DOHH2 (cell line): ENCODE data around the gene HDAC4.

Experiments
- H3F3A ChIP-seq: fragments of 200-600 bp; sonication (generic), shearing (Covaris generic); 2 replicates; pipeline ENCODE4 v1.6.0; 2016; ENCODE audit warnings: antibody characterized with exemption, mild to moderate bottlenecking; ENCODE audit not compliant: control insufficient read depth, insufficient read depth
- H3K27ac ChIP-seq: fragments of 200-600 bp; sonication (generic); 2 replicates; pipeline ENCODE4 v1.5.1; 2014; ENCODE audit warnings: low read depth, mild to moderate bottlenecking, low read length, moderate library complexity
- H3K27me3 ChIP-seq: fragments of 200-600 bp; sonication (generic); 2 replicates; pipeline ENCODE4 v1.6.1; 2014; ENCODE audit warnings: mild to moderate bottlenecking, low read length, mixed read lengths; ENCODE audit not compliant: control insufficient read depth
- H3K36me3 ChIP-seq: fragments of 200-600 bp; sonication (generic); 2 replicates; pipeline ENCODE4 v1.6.1; 2014; ENCODE audit warnings: mild to moderate bottlenecking, low read length, moderate library complexity, mixed read lengths; ENCODE audit not compliant: control insufficient read depth
- H3K4me1 ChIP-seq: fragments of 200-600 bp; sonication (generic); 2 replicates; pipeline ENCODE4 v1.6.1; 2014; ENCODE audit warnings: mild to moderate bottlenecking, low read length, mixed read lengths; ENCODE audit not compliant: control insufficient read depth
- H3K4me2 ChIP-seq: fragments of 200-600 bp; sonication (generic); 2 replicates; pipeline ENCODE4 v1.6.0; 2014; ENCODE audit warnings: mild to moderate bottlenecking, low read length, moderate library complexity
- H3K4me3 ChIP-seq: fragments of 200-600 bp; sonication (generic); 2 replicates; pipeline ENCODE4 v1.5.1; 2014; ENCODE audit warnings: mild to moderate bottlenecking, low read length, mixed read lengths
- H3K79me2 ChIP-seq: fragments of 200-600 bp; sonication (generic); 2 replicates; pipeline ENCODE4 v1.6.1; 2014; ENCODE audit warnings: mild to moderate bottlenecking, low read length, mixed read lengths; ENCODE audit not compliant: control insufficient read depth
- H3K9me2 ChIP-seq: fragments of 200-600 bp; sonication (generic); replicated peaks from 2 replicates; pipeline ENCODE4 v1.6.1; 2014; ENCODE audit warnings: mild to moderate bottlenecking, low read length, mixed read lengths; ENCODE audit not compliant: control insufficient read depth
- H3K9me3 ChIP-seq: fragments of 200-600 bp; sonication (generic); 2 replicates; pipeline ENCODE4 v1.6.1; 2014; ENCODE audit warnings: antibody characterized with exemption, low read length, mixed read lengths; ENCODE audit not compliant: control insufficient read depth, insufficient read depth
- H4K20me1 ChIP-seq: fragments of 200-600 bp; sonication (generic); 2 replicates; pipeline ENCODE4 v1.6.0; 2014; ENCODE audit warnings: low read depth, mild to moderate bottlenecking, antibody characterized with exemption, low read length, moderate library complexity; ENCODE audit not compliant: control insufficient read depth, insufficient read depth
- EZH2phosphoT487 ChIP-seq: fragments of 200-600 bp; sonication (generic); IDR thresholded peaks from 2 replicates; pipeline ENCODE4 v1.6.1; 2017; ENCODE audit warnings: borderline replicate concordance, mild to moderate bottlenecking, antibody characterized with exemption, low read length, moderate library complexity, mixed read lengths
- TF ChIP-seq, protein P1 (sequence below): fragments of 200-600 bp; sonication (generic); IDR thresholded peaks from one replicate; pipeline ENCODE4 v1.5.1; 2014; ENCODE audit warnings: antibody characterized with exemption, mild to moderate bottlenecking, low read depth, low read length; ENCODE audit not compliant: poor library complexity, severe bottlenecking

Gene HDAC4

DNA sequence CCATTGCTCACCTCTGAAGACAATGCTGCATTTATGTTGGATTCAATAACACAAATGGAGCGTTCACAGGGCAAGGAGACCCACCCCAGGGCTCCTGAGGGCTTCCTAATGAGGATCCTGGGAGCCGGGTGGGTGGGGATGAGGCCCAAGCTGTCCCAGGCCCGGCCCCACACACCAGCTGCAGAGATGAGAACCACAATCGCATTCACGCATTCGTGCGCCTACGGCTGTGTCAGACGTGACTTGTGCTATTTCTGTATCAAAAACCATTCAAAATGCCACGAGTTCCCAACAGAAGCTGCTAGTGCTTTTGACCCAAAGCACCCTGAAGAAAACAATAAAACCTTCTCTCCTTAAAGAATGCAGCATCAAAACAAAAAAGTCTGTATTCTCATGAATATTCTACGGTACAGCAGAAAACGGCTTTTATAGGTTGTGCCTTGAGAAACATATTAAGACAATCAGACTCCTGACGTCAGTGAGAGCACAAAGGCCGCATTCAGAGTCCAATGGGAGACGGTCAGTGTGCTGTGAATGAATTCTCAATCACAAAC lies 205.4 kb downstream of the HDAC4 start:
- Histone ChIP-seq H3K27ac (no peak overlapping the region), H3K79me2 (no peaks in the 10 kb centered on the region), H3K4me2 (no peak overlapping the region), H3K4me3 (no peak overlapping the region), H3K4me1 (no peaks in the 10 kb centered on the region), H3K27me3 (no peaks in the 10 kb centered on the region), H3K9me3 (no peaks in the 10 kb centered on the region), H3K36me3 (no peaks in the 10 kb centered on the region), H4K20me1 (no peaks in the 10 kb centered on the region), H3F3A (no peaks in the 10 kb centered on the region), H3K9me2 (no peaks in the 10 kb centered on the region)
- no peak for TF ChIP-seq EZH2phosphoT487
- TF ChIP-seq, protein P1, sequence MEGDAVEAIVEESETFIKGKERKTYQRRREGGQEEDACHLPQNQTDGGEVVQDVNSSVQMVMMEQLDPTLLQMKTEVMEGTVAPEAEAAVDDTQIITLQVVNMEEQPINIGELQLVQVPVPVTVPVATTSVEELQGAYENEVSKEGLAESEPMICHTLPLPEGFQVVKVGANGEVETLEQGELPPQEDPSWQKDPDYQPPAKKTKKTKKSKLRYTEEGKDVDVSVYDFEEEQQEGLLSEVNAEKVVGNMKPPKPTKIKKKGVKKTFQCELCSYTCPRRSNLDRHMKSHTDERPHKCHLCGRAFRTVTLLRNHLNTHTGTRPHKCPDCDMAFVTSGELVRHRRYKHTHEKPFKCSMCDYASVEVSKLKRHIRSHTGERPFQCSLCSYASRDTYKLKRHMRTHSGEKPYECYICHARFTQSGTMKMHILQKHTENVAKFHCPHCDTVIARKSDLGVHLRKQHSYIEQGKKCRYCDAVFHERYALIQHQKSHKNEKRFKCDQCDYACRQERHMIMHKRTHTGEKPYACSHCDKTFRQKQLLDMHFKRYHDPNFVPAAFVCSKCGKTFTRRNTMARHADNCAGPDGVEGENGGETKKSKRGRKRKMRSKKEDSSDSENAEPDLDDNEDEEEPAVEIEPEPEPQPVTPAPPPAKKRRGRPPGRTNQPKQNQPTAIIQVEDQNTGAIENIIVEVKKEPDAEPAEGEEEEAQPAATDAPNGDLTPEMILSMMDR, result no peak

- no peak overlapping the region for H3K27ac ChIP-seq
- no peaks in the 10 kb centered on the region for H3K4me1 ChIP-seq
- no peaks in the 10 kb centered on the region for H4K20me1 ChIP-seq
- no peaks in the 10 kb centered on the region for H3K27me3 ChIP-seq
- H3K4me2 ChIP-seq, result no peak overlapping the region
- no peaks in the 10 kb centered on the region for H3K36me3 ChIP-seq
- H3K9me3 ChIP-seq, result no peaks in the 10 kb centered on the region
- H3K9me2 ChIP-seq, result no peaks in the 10 kb centered on the region
- H3K4me3 ChIP-seq, result no peak overlapping the region
- no peaks in the 10 kb centered on the region for H3K79me2 ChIP-seq
- H3F3A ChIP-seq, result no peaks in the 10 kb centered on the region
- TF ChIP-seq, protein P1, result no peak
- TF ChIP-seq EZH2phosphoT487, result no peak
Observed at GRCh38 chr2:239194731-239195317, 206.0 kb downstream of the HDAC4 start.

DNA sequence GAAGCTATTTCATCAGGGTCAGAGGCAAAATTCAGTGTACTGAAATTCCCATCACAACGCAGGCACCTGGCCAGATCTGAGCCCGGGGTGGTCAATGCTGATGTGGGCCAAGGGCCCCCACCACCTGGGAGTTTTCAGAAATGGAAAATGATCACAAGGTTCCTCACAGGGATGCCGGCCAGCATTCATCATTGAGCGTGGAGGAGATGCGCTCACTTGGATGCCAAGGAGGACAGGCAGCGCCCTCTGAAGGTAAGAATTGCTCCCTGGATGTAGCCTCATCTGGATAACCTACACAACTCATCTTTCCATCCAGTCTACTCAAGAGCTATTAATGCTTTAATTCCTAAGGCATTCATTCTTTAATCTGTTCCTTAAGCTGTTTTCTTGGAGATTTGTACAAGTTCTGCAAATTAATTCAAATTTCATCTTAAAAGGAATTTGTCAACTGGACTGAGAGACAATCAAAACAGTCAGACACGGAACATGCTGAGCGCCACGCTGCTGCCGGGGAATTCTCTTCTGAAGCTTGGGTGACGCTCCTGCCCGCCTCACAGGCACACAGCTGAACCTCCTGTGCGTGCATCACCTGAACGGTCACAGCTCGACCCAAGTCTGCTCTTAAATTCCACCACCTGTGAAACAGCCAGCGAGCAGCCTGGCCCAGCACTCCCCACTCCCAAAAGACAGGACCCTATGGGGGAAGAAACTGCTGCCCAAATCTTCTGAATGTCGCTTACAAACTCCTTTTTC lies 206.7 kb downstream of the HDAC4 start:
- Histone ChIP-seq H4K20me1 (no peaks in the 10 kb centered on the region), H3K27ac (no peak overlapping the region), H3K36me3 (no peaks in the 10 kb centered on the region), H3K79me2 (no peaks in the 10 kb centered on the region), H3K4me2 (no peak overlapping the region), H3K9me3 (no peaks in the 10 kb centered on the region), H3F3A (no peaks in the 10 kb centered on the region), H3K4me1 (no peaks in the 10 kb centered on the region), H3K27me3 (no peaks in the 10 kb centered on the region), H3K9me2 (no peaks in the 10 kb centered on the region), H3K4me3 (no peak overlapping the region)
- no peak for TF ChIP-seq EZH2phosphoT487
- TF ChIP-seq, protein P1, result no peak
